ENCODE measurements around the gene HSFX1. TPM values are rescaled to one million over a fixed set of nuclear protein-coding genes. Genes with fewer than 3 reads are reported as not detected.

The HSFX1 gene
- 0.23 and 0.35 TPM in 2 replicates for total RNA-seq (ENCODE audit: low replicate concordance)

DNA sequence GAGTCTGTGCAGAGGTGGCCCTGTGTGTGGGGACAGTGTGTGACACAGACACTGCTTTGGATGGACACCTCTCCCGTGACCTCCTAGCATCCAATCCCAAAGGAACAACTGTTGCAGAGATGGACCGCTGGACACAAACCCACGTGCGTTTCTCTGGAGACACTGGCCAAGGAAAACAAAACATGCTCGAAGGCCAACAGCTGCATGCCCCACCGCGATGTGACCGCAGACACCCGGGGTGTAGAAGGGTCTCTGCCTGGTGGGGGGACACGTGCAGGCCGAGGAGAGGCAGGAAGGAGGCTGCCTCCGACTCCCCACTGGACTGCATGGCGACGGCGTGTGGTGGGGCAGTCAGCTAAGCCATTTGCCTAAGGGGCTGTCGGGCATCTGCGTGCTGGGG is at the start of gene HSFX1:
TSS of gene HSFX1 (plus strand) at position 301 of the 400 bp plus-strand sequence. CDS start 614 bp downstream, outside the sequence.

GRCh38 chrX:149781727-149782126 is 7.9 kb downstream of the HSFX1 start, which contains the start of gene MAGEA9:
TSS of gene MAGEA9 (plus strand) at chrX:149781930. CDS start at chrX:149786211, 4,281 bp downstream.

Other genes with a start within 250 kb of the HSFX1 start
- 12.9 and 16.6 TPM in 2 replicates for gene EOLA1, start 233.1 kb upstream of the HSFX1 start, total RNA-seq (ENCODE audit: low replicate concordance)
- gene HSFX3, start 224.1 kb upstream of the HSFX1 start, total RNA-seq (ENCODE audit: low replicate concordance), result not detected in 2 replicates
- not detected in 2 replicates for gene MAGEA9B, start 186.6 kb upstream of the HSFX1 start, total RNA-seq (ENCODE audit: low replicate concordance)
- 0.30 TPM in 1 of 2 replicates, not detected in the other for gene HSFX2, start 178.8 kb upstream of the HSFX1 start, total RNA-seq (ENCODE audit: low replicate concordance)
- 18.1 and 37.3 TPM in 2 replicates for gene TMEM185A, start 142.3 kb upstream of the HSFX1 start, total RNA-seq (ENCODE audit: low replicate concordance)
- not detected in 2 replicates for gene MAGEA11, start 62.0 kb upstream of the HSFX1 start, total RNA-seq (ENCODE audit: low replicate concordance)
- gene MAGEA9, start 7.9 kb downstream of the HSFX1 start, total RNA-seq (ENCODE audit: low replicate concordance), result not detected in 2 replicates
- gene MAGEA8, start 107.1 kb downstream of the HSFX1 start, total RNA-seq (ENCODE audit: low replicate concordance), result not detected in 2 replicates
- gene HSFX4, start 155.5 kb downstream of the HSFX1 start, total RNA-seq (ENCODE audit: low replicate concordance), result not detected in 2 replicates
- gene EOLA2, start 164.4 kb downstream of the HSFX1 start, total RNA-seq (ENCODE audit: low replicate concordance), result 16.4 and 21.8 TPM in 2 replicates

Data from smooth muscle cell of the coronary artery (primary cell).